IPS-20b (cell line): ENCODE results near the gene ZBED6.

Source experiments
- H3K27ac ChIP-seq: one replicate; pipeline ENCODE4 v1.5.1; 2013; ENCODE audit warnings: low read length
- H3K27me3 ChIP-seq: 2 replicates; pipeline ENCODE4 v1.6.1; 2013; ENCODE audit warnings: mild to moderate bottlenecking, low read length, inconsistent platforms; ENCODE audit not compliant: insufficient read depth
- H3K36me3 ChIP-seq: 2 replicates; pipeline ENCODE4 v1.6.1; 2013; ENCODE audit warnings: low read depth, mild to moderate bottlenecking, inconsistent platforms, low read length, moderate library complexity; ENCODE audit not compliant: insufficient read depth
- H3K4me1 ChIP-seq: 2 replicates; pipeline ENCODE4 v1.6.1; 2013; ENCODE audit warnings: mild to moderate bottlenecking, control low read depth, inconsistent platforms, low read length, moderate library complexity; ENCODE audit not compliant: insufficient read depth
- H3K4me3 ChIP-seq: 2 replicates; pipeline ENCODE4 v1.5.1; 2013; ENCODE audit warnings: mild to moderate bottlenecking, low read length, inconsistent platforms
- H3K9ac ChIP-seq: 2 replicates; pipeline ENCODE4 v1.6.1; 2013; ENCODE audit warnings: low read depth, mild to moderate bottlenecking, inconsistent platforms, low read length, moderate library complexity
- H3K9me3 ChIP-seq: 2 replicates; pipeline ENCODE4 v1.6.1; 2013; ENCODE audit warnings: mild to moderate bottlenecking, low read depth, low read length, inconsistent platforms; ENCODE audit not compliant: insufficient read depth

Gene ZBED6

DNA sequence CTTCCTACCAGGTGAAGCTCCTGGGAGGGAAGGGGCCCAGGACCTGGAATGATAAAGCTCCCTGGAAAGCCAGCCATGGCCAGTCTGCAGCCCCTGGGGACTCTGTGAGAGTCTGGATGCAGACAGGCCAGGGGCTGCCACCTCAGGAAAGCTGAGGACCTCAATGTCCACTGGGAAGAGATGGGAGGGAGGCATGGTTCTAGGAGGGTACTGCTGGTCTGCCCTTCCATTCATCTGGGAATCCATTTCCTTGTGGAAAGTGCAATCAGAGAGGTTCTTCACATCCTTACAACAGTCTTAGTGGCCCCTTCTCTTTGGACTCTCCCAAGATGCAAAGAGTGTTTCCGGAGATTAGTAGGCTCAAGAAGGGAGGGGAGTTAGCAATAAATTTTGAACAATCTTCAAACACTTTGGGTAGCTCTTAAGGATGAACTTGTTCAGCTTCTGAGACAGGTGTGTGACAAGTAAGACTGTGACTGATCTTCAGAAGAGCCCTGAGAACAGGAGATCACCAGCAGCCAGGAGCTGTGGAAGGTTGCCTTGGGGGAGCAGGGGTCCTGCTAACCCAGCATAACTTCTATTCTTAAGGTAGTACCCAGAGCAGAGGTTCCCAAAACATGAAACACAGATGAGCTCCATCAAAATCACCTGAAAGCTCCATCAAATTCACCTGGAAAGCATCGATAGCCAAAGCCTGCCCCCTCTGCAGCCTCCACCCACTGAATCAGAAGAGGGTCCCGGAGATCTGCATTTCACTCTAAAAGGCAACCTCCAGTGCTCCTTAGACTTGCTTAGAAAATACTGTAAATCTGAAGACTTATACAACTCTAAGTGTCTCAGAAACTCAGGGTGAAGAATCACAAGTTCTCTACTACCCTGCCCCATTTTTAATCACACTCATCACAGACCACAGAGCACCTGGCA, 31.1 kb upstream of the ZBED6 start:
- H3K4me1 ChIP-seq: no peaks in the 10 kb centered on the region
- H3K9ac ChIP-seq: no peak overlapping the region
- H3K27ac ChIP-seq: no peak overlapping the region
- H3K27me3 ChIP-seq: no peaks in the 10 kb centered on the region
- H3K36me3 ChIP-seq: no peaks in the 10 kb centered on the region
- no peaks in the 10 kb centered on the region for H3K9me3 ChIP-seq
- no peak overlapping the region for H3K4me3 ChIP-seq

DNA sequence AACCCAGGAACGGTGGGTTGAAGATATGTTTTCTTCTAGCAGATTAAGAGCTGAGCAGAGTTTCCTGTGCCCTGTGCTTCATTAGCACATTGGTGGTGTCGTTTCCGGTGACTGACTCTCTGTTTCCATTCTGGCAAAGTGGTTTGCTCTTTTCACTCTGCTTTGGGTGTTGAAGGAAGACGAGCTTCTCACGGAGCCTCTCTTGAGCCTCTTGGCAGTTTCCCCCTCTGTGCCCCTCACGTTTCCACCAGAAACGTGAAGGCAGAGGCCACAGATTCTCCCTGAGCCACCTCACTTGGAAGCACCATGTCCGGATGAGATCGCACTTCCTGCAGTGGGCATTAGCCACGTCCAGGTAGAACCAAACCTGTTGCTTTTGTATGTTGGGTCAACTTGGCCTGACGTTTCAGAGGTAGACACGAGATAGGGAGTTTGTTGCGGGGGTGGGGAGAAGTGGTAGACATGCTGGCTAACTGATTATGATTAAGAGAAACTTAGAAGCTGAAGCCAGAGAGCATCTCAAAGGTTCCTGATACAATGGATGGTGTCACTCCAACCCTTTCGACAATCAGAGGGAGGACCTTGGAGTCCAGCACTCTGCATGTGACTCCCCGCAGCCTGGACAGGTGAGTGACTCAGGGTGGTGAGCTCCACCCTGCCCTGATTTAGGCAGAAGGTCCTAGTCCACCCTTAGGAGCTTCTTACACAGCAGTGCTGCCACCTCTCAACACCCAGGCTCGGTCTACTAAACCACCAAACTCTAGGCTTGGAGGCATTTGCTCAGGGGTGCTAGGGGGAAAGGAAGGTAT, 30.2 kb upstream of the ZBED6 start, which contains the start of gene LAX1:
LAX1 (plus strand) TSS at position 155 of the 809 bp plus-strand sequence; CDS start at position 538, 383 bp downstream.
- Histone ChIP-seq H3K4me3 (no peak within 1 kb of the TSS), H3K27me3 (no peaks in the 10 kb centered on the region), H3K4me1 (no peaks in the 10 kb centered on the region), H3K36me3 (no peaks in the 10 kb centered on the region), H3K27ac (no peak within 1 kb of the TSS), H3K9ac (no peak within 1 kb of the TSS), H3K9me3 (no peaks in the 10 kb centered on the region)

DNA sequence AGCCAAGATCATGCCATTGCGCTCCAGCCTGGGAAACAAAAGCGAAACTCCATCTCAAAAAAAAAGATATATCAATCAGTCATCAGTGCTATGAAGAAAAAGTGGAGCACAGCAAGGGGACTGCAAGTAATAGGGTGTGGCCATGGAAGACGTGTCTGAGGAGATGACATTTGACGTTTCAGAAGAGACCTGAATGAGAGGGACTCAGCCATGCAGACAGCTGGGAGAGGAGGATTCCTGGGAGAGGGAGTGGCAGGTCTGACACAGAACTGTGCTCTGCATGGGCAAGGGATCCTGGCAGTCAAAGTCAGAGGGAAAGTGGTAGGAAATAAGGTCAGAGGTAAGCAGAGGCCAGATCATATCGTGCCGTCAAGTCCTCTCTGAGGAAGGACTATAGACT, 27.2 kb upstream of the ZBED6 start:
- Histone ChIP-seq H3K36me3 (no peaks in the 10 kb centered on the region), H3K9ac (no peak overlapping the region), H3K4me3 (no peak overlapping the region), H3K27ac (no peak overlapping the region), H3K4me1 (no peaks in the 10 kb centered on the region), H3K9me3 (no peaks in the 10 kb centered on the region), H3K27me3 (no peaks in the 10 kb centered on the region)

DNA sequence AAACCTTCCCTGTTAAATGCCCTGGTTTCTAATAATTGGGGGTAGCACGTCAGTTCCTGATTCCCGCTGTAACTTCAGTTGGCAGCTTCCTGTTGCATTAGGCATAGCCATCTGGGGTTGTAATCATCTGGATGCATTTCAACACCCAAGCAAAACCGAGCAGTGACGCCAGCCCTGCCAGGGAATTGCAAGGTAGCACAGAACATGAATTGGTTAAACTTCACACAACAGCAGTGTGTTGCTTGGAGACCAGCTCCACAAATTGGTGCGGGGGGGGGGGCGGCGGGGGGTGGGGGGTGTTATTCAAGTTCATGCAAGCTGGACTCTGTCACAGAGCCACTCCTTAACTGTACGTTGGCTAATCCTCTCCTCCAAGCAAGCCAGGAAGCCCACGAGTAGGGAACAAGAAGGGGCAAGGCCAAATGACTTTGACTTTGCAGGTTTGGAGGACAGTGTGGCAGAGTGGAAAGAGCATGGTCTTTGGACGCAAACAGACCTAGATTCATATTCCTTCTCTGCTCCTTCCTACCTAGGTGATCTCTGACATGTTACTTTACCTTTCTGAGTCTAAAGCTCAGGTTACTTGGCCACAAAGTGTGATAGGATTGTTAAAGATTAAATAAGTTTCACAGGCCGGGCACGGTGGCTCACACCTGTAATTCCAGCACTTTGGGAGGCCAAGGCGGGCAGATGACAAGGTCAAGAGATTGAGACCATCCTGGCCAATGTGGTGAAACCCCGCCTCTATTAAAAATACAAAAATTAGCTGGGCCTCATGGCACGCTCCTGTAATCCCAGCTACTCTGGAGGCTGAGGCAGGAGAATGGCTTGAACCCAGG, 25.7 kb upstream of the ZBED6 start:
- no peaks in the 10 kb centered on the region for H3K9me3 ChIP-seq
- H3K4me3 ChIP-seq: no peak overlapping the region
- H3K36me3 ChIP-seq: no peaks in the 10 kb centered on the region
- no peaks in the 10 kb centered on the region for H3K4me1 ChIP-seq
- no peak overlapping the region for H3K27ac ChIP-seq
- no peak overlapping the region for H3K9ac ChIP-seq
- H3K27me3 ChIP-seq: no peaks in the 10 kb centered on the region

DNA sequence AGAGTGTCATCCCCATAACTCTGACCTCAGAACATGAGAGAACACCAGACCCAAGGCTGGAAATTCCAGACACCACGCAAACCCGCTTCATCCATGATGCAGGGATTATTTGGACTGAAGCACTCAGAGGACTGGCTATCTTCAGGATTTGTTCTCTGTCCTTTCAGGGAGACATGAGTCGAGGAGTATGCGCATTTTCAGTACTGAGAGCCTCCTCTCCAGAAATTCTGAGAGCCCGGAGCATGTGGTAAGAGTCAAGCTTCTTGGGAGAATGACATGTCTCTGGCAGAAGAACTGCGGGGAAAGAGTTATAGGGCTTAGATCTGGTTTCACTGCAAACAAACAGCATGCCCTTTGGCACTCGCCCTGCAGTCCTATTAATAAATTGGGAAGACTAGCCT, 23.5 kb upstream of the ZBED6 start:
- Histone ChIP-seq H3K4me3 (no peak overlapping the region), H3K36me3 (no peaks in the 10 kb centered on the region), H3K4me1 (no peaks in the 10 kb centered on the region), H3K27me3 (no peaks in the 10 kb centered on the region), H3K9ac (no peak overlapping the region), H3K9me3 (no peaks in the 10 kb centered on the region), H3K27ac (no peak overlapping the region)

DNA sequence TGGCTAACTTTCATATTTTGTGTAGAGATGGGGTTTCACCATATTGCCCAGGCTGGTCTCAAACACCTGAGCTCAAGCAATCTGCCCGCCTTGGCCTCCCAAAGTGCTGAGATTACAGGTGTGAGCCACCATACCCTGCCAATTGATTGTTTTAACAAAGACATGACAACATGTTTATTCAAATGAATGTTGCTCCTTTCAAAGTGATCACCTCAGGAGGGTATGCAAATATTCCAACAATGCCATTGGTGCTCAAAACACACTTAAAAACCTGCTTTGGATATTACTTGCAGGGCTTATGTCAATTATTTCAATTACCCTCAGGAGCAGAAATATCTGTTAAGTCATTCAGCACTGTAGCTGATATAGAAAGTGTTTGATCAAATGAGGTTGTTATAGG, 22.6 kb upstream of the ZBED6 start:
- H3K4me1 ChIP-seq: no peaks in the 10 kb centered on the region
- H3K27me3 ChIP-seq: no peaks in the 10 kb centered on the region
- H3K9me3 ChIP-seq: no peaks in the 10 kb centered on the region
- no peak overlapping the region for H3K4me3 ChIP-seq
- H3K27ac ChIP-seq: no peak overlapping the region
- no peak overlapping the region for H3K9ac ChIP-seq
- H3K36me3 ChIP-seq: no peaks in the 10 kb centered on the region

DNA sequence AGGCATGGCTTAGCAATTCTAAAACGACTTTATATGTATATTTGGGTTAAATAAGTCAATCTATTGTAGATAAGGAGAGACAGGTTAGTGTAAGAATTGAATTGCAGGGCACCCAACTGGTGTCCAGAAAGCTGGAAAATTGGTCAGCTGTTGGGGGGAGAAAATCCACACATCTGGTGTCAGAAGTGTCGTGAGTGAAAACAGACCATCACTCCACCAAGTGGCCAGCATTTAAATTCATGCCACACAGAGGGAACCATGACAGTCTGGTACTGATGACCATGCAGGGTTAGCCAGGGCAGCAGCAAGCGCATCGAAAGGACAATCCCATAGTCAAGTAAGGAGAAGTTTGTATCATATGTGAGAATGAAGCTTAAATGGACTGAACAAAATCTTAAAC, 18.8 kb upstream of the ZBED6 start:
- no peaks in the 10 kb centered on the region for H3K36me3 ChIP-seq
- no peaks in the 10 kb centered on the region for H3K4me1 ChIP-seq
- H3K27ac ChIP-seq: no peak overlapping the region
- H3K27me3 ChIP-seq: no peaks in the 10 kb centered on the region
- H3K4me3 ChIP-seq: no peak overlapping the region
- H3K9me3 ChIP-seq: no peaks in the 10 kb centered on the region
- H3K9ac ChIP-seq: no peak overlapping the region

DNA sequence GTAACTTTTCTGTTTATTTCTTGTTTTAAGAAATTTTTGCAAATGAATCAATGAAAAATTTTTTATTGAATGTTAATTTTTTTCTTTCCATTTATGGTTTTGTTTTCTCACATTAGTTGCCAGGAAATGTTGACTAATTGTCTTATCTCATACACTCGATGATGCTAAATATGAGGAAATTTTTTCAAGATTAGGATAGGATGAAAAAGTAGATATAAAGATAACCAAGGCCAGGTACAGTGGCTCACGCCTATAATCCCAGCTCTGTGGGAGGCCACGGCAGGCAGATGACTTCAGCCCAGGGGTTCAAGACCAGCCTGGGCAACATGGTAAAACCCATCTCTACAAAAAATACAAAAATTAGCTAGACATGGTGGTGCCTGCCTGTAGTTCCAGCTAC, 17.8 kb upstream of the ZBED6 start:
- Histone ChIP-seq H3K4me1 (no peaks in the 10 kb centered on the region), H3K27me3 (no peaks in the 10 kb centered on the region), H3K27ac (no peak overlapping the region), H3K9ac (no peak overlapping the region), H3K9me3 (no peaks in the 10 kb centered on the region), H3K36me3 (no peaks in the 10 kb centered on the region), H3K4me3 (no peak overlapping the region)

DNA sequence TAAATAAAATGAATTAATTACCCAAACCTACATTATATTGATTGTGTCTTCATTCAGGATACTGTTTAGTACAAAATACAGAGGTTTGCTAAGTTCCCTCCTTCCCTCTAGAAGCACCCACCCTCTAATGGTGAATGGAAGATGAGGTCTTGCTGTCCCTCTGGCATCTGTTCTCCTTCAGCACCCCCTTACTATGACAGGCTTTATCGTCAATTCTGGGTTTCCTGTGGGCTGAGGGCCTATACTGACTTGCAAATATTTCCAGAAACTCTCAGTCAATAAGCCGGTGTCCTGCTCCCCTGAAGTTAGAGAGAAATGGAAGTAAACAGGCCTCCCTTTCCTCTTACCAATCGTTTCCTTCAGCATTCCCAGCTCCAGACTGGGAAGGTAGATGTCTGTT, 17.3 kb upstream of the ZBED6 start:
- Histone ChIP-seq H3K27ac (no peak overlapping the region), H3K9me3 (no peaks in the 10 kb centered on the region), H3K9ac (no peak overlapping the region), H3K4me3 (no peak overlapping the region), H3K4me1 (no peaks in the 10 kb centered on the region), H3K27me3 (no peaks in the 10 kb centered on the region), H3K36me3 (no peaks in the 10 kb centered on the region)

DNA sequence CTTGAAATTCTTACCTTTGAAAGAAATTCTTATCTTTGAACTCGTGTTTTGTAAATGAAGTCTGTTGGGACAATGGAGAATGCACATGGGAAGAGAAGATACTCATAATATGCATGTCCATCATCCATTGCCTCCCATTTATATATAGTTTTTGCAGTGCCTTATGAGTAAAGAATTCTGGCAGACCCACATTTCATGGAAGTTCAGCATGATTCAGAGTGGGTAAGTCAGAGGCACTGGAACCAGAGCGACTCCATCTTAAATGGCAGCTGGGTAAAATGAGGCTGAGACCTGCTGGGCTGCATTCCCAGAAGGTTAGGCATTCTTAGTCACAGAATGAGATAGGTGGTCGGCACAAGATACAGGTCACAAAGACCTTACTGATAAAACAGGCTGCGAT, 16.6 kb upstream of the ZBED6 start:
- H3K9me3 ChIP-seq: no peaks in the 10 kb centered on the region
- H3K4me1 ChIP-seq: peaks cover 4% of the 10 kb centered on the region; the same call in 1 of the 2 replicates
- no peak overlapping the region for H3K4me3 ChIP-seq
- H3K27ac ChIP-seq: no peak overlapping the region
- no peaks in the 10 kb centered on the region for H3K27me3 ChIP-seq
- no peaks in the 10 kb centered on the region for H3K36me3 ChIP-seq
- H3K9ac ChIP-seq: no peak overlapping the region

DNA sequence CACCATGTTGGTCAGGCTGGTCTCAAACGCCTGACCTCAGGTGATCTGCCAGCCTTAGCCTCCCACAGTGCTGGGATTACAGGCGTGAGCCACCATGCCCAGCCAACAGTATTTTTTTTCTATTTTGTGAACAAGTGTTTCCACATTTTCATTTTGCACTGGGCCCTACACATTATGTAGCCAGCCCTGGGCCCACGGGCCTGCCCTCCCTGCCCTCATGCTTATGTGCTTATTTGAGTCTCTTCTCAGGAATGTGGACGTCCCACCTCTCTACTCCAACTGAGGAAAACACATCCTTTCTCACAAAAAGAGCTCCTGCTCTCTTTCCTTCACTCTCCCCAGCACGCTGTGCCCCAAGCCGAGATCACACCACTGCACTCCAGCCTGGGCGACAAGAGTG, 13.5 kb upstream of the ZBED6 start:
- Histone ChIP-seq H3K4me1 (peaks cover 5% of the 10 kb centered on the region), H3K9me3 (no peaks in the 10 kb centered on the region), H3K27ac (no peak overlapping the region), H3K36me3 (no peaks in the 10 kb centered on the region), H3K9ac (no peak overlapping the region), H3K27me3 (no peaks in the 10 kb centered on the region), H3K4me3 (no peak overlapping the region)
